Thyroid gland (tissue), 4 donors: ENCODE data around the gene RASAL3.

Experiments used
- CTCF ChIP-seq, 6 experiments: fragments of 200-600 bp in 3 of 6; fragments of 450-650 bp in 3 of 6; sonication (generic) in 3 of 6; IDR thresholded peaks; one replicate each; pipeline ENCODE4 v1.5.1; 2016 to 2019; ENCODE audit warnings: antibody characterized with exemption in 6 of 6, mild to moderate bottlenecking in 2 of 6, inconsistent platforms in 1 of 6, moderate library complexity in 1 of 6
- POLR2A ChIP-seq, 2 donors: fragments of 450-650 bp; IDR thresholded peaks; one replicate each; pipeline ENCODE4 v1.6.1; 2017; ENCODE audit warnings: antibody characterized with exemption in 2 of 2, mild to moderate bottlenecking in 2 of 2, moderate library complexity in 1 of 2

DNA sequence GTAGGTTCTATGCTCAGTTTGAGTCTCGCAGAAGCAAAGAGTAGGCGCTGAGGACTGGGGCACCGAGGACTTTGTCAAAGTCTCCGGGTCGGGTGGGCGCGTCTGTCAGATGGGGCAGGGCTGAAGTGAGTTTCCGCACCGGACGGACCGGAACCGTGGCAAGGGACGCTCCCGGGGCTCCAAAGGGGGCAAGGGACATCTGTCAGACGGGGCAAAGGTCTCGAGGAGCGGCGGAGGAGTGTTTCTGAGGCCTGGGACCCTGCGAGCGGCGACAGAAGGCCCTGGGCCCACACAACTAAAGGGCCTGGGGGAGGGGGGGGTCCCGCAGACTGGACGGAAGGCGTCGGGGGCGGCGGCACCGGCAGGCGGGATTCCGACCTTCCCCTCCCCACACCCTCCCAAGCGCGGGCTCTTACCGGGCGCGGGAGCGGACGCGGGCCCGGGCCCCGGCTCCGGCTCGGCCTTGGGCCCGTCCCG lies 32.3 kb downstream of the RASAL3 start:
- no peak for TF ChIP-seq CTCF (IDR thresholded peaks at IDR 0.05)
- no peak for TF ChIP-seq POLR2A (IDR thresholded peaks at IDR 0.05)
